Left renal pelvis (tissue), 4 donors: ENCODE results near the gene ARPC2. TPM values are rescaled to one million over a fixed set of nuclear protein-coding genes. Genes with fewer than 3 reads are reported as not detected.

Experiments
- DNase-seq, 4 donors: peaks; one replicate each; pipeline ENCODE4 v3.0.0-alpha.2; 2013; ENCODE audit warnings: low read depth in 4 of 4, low spot score in 3 of 4
- polyA plus RNA-seq, 4 donors: library from polyadenylated mRNA; unstranded; fragments of 120-200 nt; gene quantifications; one replicate each; pipeline ENCODE4 v1.2.1, GENCODE V29; 2013; ENCODE audit not compliant: insufficient read length in 4 of 4

ARPC2 gene
- polyA plus RNA-seq, 4 donors = 216 to 275 (median 255) TPM

- DNase-seq = no peak
These were observed 35.7 kb downstream of the ARPC2 start for GRCh38 chr2:218252509-218253231.

GRCh38 chr2:218253232-218253625 is 36.2 kb downstream of the ARPC2 start:
- no peak for DNase-seq

GRCh38 chr2:218255446-218255845 is 38.5 kb downstream of the ARPC2 start:
- no peak for DNase-seq

GRCh38 chr2:218256612-218257350 is 39.8 kb downstream of the ARPC2 start:
- DNase-seq = no peak

GRCh38 chr2:218257390-218257981 is 40.5 kb downstream of the ARPC2 start:
- no peak for DNase-seq

GRCh38 chr2:218259099-218259961 is 42.3 kb downstream of the ARPC2 start:
- no peak for DNase-seq

GRCh38 chr2:218260166-218260565 is 43.2 kb downstream of the ARPC2 start:
- no peak for DNase-seq

- DNase-seq = peak in 3 of 4 donors; percentile 47 to 69 (median 54)
These were observed 43.9 kb downstream of the ARPC2 start, which contains the start of gene GPBAR1 for GRCh38 chr2:218260742-218261422. TSS of gene GPBAR1 (plus strand) at chr2:218261015. CDS start at chr2:218262725, 1,710 bp downstream.

- DNase-seq = no peak
These were observed 44.6 kb downstream of the ARPC2 start for GRCh38 chr2:218261423-218262236.

- DNase-seq = no peak
These were observed 45.2 kb downstream of the ARPC2 start for GRCh38 chr2:218262237-218262600.

GRCh38 chr2:218262631-218263586 is 45.9 kb downstream of the ARPC2 start:
- no peak for DNase-seq

GRCh38 chr2:218263817-218264641 is 47.0 kb downstream of the ARPC2 start:
- no peak for DNase-seq

- DNase-seq = no peak
These were observed 48.0 kb downstream of the ARPC2 start for GRCh38 chr2:218264773-218265561.

GRCh38 chr2:218265626-218266025 is 48.6 kb downstream of the ARPC2 start:
- DNase-seq = no peak

GRCh38 chr2:218266316-218266979 is 49.5 kb downstream of the ARPC2 start:
- no peak for DNase-seq

- DNase-seq = no peak
These were observed 50.3 kb downstream of the ARPC2 start for GRCh38 chr2:218267259-218267658.
